ENCODE results near the gene TRMT1.

Gene TRMT1

DNA sequence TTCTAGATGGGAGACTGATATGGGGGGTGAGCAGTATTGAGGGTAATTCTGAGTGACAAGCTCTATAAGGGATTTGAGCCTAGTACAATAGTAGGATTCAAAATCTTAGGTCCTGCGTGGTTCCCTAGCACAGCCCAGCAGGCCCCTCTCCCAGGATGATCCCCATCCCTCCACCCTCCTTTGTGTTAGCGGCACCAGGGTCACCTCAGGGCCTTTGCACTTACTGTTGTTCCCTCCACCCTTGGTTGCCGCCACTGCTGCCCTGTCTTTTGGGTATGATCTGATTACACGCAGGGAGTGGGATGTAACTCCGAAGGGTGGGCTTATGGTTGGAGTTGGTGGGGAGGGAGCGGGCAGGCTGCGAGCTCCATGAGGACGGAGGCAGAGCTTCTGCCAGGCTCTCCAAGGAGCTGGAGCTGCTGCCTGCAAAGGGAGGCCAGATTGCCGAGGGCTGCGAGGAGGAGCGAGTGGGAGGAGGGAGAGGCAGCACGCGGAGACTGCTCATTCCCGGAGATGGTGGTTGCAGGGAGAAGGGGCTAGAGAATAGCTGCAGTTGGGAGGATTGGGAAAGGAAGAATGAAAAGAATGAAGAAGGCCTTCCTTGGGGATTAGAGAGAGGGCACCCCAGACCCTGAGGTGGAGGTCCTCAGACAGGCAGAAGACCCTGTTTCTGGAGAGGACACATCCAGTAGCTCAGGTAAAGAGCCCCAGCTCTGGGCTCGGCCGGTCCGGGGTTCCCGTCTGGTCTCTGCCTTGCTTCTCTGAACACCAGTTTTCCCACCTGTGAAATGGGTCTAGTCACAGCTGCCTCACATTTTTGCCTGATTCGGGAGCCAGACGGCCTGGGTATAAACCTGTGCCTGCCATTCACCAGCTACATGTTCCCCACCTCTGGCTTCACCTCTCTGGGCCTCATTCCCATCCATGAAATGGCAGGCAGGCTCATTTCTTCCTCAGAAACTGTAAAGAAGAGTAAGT is 6.7 kb upstream of the TRMT1 start:
- no peak for DNase-seq (ENCODE audit: low read depth)

DNA sequence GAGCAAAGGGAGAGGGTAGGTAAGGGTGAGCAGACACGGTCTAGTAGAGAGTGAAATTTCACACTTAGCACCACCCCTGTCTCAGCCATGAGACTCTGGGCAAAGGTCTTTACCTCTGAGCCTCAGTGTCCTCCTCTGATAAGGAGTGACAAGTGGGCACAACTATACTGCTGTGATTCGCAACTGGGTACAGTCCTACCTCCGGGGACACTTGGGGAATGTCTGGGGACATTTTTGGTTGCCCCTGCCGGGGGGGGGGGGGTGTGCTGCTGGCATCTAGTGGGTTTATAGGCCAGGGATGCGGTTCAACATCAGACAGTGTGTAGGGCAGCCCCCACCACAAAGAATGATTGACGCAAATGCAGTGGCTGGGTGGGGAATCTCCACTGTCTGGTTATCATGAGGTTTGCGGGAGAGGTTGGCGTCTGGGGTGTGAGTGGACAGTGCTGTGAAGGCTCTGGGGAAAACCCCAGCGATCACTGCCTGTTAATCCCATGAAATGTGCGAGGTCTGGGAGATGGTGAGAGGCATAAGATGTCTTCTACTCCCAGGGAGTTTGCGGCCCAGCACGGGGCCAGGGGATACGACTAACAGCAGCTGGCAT is 5.8 kb upstream of the TRMT1 start:
- DNase-seq (ENCODE audit: low read depth): no peak

DNA sequence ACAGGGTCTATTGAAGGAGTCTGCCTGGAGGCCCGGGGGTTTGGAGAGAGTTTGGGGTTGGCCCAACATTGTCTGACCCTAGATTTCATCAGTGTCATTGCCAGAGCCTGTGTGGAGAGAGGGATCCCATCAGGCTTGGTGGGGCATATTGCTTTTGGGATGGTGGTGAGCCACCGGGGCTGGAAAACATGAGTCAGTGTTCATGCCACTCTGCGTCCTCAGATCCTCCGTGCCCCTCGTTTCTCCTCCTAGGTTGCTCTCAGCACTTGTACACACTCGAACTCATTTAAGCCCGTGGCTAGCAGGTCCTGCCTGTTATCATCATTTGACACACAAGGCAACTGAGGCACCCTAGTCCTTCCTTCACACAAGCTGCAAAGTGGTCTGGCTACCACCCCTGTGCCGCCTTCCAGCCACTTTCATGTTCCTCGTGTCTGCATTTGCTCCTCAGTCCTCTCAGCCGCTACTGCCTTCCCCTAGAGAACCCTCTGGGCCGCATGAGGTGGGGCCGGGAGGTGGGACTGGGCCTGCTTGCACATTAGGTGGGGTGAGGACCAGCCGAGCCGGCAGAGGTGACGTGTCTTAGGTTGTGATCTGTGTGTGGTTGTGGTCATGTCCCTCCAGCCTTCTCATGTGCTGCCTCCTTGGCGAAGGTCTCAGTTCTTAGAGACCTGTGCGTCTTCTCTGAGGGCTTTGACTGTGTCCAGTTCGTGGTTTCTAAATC is 5.2 kb upstream of the TRMT1 start:
- no peak for DNase-seq (ENCODE audit: low read depth)

DNA sequence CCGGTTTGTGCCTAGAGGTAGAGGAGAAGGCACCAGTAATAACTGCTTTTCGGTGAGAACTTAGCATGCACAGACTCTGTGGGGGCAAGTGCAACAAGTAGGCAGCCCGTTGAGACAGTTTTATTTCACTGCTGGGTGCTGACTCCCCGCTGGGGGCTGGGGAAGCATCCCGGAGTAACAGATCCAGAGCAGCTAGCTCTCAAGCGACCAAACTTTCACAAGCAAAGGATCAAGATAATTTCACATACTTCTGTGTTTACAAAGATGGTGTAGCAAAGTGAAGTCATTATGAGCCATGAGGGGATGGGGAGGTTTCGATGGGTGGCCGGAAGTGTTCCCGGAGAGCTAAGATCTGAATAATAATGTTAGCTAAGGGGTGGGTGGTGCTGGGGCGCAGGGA is 4.3 kb upstream of the TRMT1 start:
- no peak for DNase-seq (ENCODE audit: low read depth)

DNA sequence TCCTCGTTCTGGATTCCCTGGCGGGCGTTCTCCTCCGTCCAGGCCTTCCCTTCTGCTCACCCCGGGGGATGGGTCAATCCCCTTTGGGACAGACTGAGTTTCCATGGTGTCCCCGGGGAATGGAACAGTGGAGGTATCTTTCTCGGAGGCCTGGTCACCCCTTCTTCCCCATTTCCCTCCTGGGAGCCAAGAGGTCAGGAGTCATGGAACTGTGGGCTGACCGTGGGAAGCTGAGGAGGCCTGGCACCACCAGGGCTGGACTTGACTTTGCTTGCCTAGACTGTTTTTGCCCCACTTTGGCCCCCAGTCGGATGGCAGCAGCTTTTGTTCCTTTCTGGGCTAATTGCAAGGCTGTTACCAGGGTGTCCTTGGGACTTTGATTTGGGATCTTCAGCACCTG is 3.5 kb upstream of the TRMT1 start:
- no peak for DNase-seq (ENCODE audit: low read depth)

DNA sequence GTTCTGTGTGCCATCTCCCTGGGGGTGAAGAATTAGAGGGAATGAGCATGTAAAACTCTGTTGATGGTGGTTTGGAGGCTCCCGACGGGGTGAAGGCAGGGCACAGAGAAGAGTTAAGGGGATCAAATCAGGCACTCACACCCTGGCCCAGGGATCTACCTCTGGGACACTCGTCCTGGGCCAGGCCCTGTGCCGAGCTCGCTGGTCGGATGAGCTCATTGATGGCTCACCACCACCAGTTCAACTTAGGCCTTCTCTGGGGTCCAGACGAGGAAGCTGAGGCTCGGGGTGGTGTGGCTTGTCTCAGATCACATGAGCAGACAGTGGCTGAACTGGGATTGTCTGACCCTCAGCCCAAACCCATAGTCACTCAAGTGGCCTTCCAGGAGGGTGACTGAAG is 3.1 kb upstream of the TRMT1 start:
- no peak for DNase-seq (ENCODE audit: low read depth)

DNA sequence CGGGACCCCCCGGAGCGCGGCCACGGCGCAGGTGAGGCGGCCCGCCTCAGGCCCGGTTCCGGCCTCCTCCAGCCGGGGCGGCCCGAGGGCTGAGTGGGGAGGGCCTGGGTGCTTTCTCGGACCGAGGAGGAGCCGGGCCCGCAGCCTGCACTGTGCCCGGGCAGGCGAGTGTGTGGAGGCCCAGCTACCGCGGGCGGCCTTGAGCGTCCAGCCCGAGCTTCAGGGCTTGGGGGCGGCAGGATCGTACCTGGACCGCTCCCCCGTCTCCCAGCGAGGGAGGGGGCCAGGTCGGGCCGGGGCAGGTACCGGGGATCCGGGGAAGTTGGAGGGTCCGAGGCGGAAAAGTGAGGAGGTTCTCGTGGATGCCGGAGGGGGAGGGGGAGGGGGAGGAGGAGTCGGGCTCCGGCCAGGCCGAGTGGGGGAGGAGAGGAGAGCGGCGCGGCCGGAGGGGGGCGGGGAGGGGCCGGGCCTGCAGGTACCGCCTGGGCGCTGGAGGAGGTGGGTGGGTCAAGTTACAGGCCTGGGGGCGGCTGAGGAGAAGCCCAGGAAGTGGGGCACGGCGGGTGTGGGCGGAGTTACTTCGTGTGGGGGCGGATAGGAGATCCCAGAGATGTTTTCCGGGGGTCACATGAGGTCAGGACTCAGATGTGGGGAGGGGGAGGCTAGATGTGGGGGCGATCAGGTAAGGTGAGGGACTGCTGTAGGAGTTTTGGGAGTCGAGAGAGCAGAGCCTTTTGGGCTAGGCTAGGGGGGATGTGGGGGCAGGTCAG is 2.1 kb upstream of the TRMT1 start:
- DNase-seq (ENCODE audit: low read depth): no peak

DNA sequence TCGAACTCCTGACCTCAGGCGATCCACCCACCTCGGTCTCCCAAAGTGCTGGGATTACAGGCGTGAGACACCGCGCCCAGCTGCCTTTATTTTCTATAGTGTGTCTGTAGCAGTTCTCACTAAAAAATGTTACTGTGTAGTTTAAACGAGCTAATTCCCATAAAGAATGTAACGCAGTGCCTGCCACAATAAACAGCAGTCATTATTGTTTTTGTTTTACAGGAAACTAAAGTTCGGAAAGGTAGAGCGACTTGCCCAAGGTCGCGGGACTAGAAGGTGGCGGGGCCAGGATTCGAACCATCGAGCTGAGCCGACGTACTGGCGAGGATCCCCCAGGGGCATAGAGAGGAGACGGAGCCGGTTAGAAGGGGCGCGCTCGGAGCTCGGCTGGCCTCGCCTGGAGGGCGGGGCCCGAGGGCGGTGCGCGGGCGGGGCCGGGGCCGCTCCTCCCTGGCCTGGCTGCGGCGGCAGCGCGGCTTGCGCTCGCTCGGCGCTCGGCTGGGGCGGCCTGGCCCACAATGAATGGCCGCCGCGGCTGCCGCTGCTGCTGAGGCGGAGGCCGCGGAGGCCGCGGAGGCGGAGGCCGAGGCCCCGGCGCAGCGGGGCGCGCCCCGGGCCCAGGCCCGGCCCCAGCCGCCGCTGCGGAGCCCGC is 1.4 kb upstream of the TRMT1 start, which contains the start of gene NACC1:
Gene NACC1 (plus strand): TSS at position 493 of the 652 bp plus-strand sequence. CDS start 16,944 bp downstream, outside the sequence.
- peak; percentile 80 for DNase-seq (ENCODE audit: low read depth)

DNA sequence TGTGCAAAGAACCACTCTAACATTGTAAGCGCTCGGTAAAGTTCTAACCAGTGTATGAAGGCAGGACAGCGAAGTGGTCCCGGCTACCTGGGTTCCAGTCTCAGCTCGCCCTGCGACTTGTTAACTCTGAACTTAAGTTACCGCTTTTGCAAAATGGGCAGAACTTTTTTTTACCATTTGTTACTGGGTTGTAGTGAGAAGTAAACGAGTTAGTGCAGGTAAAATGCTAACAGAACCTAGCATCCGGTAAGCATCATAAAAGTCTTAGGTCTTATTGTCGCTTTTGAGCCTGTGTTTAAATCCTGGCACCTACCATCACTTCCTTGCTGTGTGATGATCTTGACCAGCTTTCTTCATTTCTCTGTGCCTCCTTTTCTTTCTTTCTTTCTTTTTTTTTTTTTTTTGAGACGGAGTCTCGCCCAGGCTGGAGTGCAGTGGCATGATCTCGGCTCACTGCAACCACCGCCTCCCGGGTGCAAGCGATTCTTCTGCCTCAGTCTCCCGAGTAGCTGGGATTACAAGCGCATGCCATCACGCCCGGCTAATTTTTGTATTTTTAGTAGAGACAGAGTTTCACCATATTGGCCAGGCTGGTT is 734 bp upstream of the TRMT1 start:
- DNase-seq (ENCODE audit: low read depth): no peak

DNA sequence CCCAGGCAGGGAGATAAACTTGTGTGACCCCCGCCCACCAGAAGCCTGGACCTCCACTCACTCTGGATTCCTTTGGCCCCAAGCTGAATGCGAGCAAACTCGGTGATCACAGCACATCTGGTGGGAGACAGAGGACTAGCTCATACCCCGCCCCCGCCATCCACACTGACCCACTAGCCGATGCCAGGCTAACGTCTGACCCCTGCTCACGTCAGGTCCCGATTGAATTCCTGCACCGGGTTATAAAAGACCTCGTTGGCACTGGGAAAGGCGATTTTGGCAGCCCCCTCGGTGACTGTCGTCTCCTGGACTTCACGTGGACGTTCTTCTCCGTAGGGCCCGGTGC is 631 bp downstream of the TRMT1 start:
- DNase-seq (ENCODE audit: low read depth): no peak

DNA sequence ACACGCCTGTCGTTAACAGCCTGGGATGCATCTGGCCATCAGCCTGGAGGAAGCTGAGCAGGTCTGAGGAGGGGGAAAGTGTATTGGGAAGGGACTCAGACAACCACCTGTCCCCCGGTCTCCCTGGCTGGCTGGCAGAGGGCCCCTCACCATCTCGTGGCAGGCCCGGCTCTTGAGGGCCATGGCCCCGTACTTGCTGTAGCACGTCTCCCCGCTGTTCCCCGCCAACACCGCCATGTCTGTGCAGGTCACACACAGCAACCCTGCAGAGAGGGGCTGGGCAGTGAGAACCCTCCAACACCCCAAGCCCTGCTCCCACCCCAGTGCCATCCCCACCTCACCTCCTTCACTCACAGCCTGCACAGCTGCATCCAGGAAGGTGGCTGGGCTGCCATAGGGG is 4.0 kb downstream of the TRMT1 start:
- DNase-seq (ENCODE audit: low read depth): no peak

DNA sequence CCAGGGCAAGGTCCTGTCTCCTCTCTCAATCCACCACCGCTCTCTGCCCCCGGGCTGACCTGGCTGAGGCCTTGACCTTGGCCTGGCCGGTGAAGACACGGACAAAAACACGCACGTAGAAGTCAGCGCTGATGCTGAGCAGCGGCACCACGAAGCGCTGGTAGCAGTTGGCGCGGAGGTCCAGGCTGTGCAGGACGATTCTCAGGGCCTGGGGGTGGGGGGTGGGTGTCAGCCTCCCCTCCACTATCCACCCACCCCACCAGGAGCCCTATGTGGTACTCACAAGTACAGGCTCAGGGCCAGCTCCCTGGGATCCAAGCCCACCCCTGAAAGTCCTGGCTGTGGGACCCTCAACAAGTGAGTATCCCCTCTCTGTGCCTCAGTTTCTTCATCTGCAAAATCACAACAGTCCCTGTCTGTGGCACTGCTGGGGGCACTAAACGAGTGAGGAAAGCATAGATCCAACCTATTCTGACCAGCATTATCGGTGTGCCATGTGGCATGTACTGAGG is 6.4 kb downstream of the TRMT1 start:
- DNase-seq (ENCODE audit: low read depth): no peak

DNA sequence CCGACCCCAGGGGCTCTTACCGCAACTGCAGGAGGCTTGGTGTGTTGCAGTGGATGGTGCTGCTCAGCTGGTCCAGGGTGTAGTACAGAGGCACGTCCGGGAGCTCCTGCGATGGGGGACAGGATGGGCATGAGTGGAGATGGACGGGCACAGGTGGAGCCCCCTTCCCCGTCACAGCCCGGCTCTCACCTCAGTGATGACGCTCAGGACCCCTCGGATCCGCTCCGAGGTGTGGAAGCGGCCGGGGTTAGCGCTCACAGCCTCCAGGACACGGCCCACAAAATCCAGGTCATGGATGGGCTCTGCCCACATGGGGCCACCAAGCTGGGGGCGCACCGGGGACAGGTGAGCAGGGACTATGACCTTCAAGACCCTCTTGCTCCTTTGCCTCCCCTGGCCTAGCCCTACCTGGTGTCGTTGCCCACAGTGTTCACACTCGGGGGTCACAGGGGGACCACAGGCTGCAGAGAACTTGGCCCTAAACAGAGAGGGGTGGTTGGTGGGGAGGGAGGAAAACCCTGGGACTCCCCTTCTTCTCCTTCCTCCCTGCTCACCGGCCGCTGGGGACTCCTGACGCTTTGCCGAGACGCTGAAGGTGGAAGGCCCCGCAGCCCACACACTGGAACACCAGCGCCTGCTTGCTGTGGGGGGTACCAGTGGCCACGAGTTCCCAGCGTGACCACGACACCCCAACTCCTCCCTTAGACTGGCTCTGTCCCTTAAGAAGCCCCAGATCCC is 7.0 kb downstream of the TRMT1 start:
- no peak for DNase-seq (ENCODE audit: low read depth)

DNA sequence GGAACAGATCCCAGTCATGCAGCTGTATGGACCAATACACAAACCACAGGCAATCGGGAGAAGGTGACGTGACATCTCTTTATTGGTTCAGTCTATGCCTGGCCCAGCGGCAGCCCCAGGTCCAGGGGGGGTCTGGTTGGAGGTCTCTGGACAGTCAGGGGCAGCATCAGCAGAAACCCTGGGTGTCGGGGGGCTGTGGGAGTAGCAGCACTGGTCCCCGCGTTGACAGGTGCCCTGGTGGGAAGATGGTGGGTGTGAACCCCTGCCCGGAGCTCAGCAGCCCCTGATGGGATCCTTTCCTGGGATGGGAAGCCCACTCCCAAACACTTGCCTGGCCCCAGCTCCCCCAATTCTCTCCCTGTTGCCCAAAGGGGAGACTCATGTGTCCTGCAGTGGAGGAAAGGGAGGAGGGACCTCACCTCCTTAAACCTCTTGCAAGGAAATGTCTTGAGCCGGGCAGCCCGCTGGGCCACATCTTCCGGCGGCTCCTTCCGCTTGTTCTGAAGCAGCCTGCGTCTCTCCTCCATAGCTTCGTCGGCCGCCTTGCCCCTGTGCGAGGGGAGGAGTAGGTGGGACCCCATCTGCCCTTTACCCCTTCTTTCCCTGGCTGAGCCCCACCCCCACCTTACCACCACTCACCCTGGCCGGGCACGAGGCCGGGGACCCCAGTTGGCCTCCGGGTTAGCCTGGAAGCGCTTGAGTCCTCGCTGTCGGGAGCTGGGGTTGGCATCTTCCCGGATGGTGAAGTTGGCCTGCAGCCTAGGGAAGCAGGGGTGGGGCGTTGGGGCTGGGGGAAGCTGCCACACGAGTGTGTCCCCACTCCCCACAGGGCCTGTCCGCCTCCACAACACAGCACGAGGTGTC is 11.5 kb downstream of the TRMT1 start:
- no peak for DNase-seq (ENCODE audit: low read depth)

DNA sequence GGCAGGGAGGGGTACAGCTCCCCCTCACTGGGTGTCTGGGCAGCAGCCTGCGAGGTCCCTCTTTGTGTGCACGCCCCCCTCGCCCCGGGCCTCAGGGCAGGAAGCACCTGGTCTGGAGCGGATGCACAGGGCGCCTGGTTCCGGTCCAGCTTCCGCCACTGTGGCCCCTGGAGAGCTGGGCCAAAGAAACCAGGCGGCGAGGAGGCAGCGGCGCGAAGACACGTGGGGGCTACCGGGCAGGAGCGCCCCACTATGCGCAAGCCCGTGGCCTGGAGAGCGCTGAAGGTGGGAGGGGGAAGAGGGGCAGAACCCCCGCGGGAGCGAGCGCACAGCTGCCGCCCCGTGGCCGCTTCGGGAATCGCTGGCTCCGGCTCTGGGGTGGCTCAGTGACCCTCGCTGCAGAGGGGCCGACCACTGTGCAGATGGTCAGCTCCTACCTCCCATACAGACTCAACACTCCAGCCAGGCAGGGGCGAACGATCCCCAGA is 12.1 kb downstream of the TRMT1 start:
- DNase-seq (ENCODE audit: low read depth): peak; percentile 59

DNA sequence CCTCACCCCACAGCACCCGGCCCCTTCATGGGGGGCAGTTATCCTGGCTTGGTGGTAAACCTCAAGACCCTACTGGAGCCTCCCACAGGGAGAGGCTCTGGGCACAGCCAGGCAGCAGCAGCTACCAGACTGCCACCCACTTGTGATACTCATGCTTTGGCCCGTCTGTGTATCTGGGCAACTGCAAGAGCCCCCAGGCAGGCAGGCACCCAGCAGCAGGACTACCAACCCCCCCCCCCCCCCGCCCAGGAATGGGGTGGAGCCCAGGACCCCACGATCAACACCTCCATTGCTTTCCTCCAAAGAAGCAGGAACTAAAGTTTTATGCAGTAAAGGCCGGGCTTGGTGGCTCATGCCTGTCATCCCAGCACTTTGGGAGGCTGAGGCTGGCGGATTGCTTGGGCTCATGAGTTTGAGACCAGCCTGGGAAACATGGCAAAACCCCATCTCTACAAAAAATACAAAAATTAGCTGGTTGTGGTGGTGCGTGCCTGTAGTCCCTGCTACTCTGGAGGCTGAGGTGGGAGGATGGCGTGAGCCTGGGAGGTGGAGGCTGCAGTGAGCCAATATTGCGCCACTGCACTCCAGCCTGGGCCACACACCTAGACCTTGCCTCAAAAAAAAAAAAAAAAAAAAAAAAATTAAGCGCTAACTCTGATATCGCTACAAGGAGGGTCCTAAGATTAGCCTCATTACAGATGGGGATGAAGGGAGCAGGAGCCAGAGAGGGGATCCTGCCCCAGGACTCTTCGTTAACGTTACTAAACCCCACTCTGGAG is 12.8 kb downstream of the TRMT1 start:
- DNase-seq (ENCODE audit: low read depth): no peak

DNA sequence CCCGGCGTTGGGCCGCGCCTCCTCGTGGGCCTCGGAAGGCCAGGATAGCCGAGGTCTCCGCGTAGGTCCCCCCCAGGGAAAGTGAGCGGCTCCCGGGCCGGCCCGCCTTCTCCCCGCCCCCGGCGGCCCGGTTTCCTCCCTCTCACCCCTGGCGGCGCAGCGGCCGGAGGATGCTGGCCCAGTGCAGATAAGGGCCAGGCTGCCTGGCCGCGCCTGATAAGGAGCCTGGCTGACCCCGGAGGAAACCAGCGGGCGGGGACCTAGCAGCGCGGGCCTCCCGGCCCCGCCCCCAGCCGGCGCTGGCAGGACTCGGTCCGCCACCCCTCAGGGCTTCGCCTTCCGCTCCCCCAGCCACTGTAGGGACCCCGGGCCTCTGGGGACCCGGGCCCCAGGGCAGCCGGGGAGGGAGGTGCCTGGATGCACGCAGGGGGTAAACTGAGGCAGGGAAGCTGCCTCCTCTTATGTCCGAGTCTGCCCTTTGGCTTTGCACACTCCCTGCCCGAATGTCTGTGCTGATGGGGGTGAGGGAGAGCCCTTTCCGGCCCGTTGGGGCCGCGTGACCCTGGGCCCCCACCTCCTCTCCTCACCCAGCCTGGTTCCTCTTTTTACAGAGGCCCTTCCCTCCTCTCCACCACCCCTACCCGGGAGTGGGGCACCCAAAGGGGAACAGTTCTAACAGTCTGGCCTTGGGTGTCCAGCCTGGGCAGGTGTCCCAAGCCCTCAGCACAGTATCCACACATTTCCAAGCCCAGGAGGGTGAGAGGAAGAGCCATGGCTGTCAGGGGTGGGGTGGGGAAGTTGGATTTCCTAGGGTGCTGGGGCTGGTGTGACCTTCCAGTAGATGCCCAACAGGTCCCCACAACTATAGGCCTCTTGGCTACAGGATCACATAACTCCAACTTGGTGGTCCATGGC is 13.6 kb downstream of the TRMT1 start, which contains the start of gene LYL1:
Gene LYL1 (minus strand): TSS at position 193 of the 915 bp plus-strand sequence. CDS start 1,687 bp downstream, outside the sequence.
- no peak for DNase-seq (ENCODE audit: low read depth)
